KOPT-K1 (cell line): ENCODE data around the gene CYP2B6.
"Not testable (repeated sequence)": the region's sequence is repeated elsewhere in the genome, so short reads cannot be mapped to it uniquely, and the experiment has no call there.

Experiments
- H3K27ac ChIP-seq: fragments of 200-600 bp; sonication (generic); 2 replicates; pipeline ENCODE4 v1.5.1; 2016; ENCODE audit warnings: antibody characterized with exemption, mild to moderate bottlenecking, low read depth, low read length; ENCODE audit not compliant: poor library complexity, severe bottlenecking
- H3K36me3 ChIP-seq: fragments of 200-600 bp; sonication (generic); 2 replicates; pipeline ENCODE4 v1.5.1; 2017; ENCODE audit warnings: antibody characterized with exemption, mild to moderate bottlenecking, low read length, moderate library complexity; ENCODE audit not compliant: insufficient read depth
- H3K9me3 ChIP-seq: fragments of 200-600 bp; sonication (generic); 2 replicates; pipeline ENCODE4 v1.5.1; 2017; ENCODE audit warnings: antibody characterized with exemption, low read length, mild to moderate bottlenecking; ENCODE audit not compliant: insufficient read depth, poor library complexity, severe bottlenecking

Gene CYP2B6

DNA sequence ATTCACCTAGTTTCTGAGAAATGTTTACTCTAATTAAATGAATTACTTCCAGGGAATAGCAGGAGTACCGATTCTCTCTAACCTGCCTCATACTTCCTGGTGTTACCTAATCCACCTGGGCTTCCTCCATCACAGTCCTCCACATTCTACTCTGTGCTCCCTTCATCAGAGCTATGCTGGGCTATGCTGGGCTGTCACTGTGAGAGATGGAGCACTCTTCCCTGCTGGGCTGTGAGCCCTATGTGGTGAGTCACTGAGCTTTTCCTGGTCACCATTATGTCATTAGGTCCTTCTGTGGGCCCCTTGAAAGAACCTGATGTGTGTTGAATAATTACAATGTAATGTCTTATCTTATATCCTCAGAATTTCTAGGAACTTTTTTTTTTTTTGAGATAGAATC lies 54.0 kb downstream of the CYP2B6 start:
- H3K27ac ChIP-seq, H3K9me3 ChIP-seq, H3K36me3 ChIP-seq: not testable (repeated sequence)

DNA sequence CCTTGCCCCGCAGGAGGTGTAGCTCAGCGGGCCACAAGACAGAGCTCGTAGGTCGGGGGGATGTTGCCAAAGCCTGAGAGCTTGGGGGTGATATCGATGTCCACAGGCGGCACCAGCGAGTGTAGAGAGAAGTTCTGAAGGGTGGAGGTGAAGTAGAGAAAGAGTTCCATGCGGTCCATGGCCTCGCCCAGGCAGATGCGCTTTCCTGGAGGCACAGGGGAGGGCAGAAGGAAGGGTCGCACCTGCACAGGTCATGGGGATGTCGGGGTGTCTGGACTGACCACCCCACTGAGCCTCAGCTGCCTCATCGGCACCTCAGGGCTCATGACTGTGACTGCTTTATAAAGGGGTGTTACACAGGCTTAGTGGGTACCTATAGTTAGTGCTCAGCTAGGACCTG lies 59.3 kb downstream of the CYP2B6 start:
- Histone ChIP-seq H3K9me3 (no peaks in the 10 kb centered on the region), H3K27ac (no peak overlapping the region), H3K36me3 (no peaks in the 10 kb centered on the region)

DNA sequence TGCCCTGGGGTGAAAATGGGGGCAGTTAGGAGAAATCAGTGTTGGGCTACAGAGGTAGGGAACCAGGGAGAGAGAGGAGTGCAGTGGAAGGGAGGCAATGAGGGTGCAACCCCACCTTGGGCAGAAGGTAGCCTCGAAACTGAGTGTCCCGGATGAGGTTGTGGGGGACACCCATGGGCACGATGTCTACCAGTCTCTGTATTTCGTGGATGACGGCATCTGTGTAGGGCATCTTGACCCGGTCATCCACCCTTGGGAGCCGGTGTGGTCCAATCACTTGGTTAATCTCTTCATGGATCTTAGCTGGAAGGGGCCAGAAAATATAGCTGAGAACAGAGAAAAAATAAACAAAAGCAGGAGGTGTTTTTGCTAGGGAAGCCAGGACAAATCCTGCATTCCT lies 61.1 kb downstream of the CYP2B6 start:
- not testable (repeated sequence) for H3K9me3 ChIP-seq, H3K36me3 ChIP-seq, H3K27ac ChIP-seq

DNA sequence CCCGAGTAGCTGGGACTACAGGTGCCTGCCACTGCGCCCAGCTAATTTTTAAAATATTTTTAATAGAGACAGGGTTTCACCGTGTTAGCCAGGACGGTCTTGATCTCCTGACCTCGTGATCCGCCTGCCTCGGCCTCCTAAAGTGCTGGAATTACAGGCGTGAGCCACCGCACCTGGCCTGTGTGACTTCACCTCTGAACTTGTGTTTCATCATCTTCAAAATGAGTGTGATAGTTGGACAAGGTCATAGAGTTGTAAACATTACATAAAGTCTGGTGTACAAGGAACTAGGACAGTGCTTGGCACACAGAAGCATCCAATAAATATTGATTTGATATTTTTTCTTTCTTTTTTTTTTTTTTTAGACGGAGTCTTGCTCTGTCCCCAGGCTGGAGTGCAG lies 62.2 kb downstream of the CYP2B6 start:
- H3K9me3 ChIP-seq, H3K27ac ChIP-seq, H3K36me3 ChIP-seq: not testable (repeated sequence)

DNA sequence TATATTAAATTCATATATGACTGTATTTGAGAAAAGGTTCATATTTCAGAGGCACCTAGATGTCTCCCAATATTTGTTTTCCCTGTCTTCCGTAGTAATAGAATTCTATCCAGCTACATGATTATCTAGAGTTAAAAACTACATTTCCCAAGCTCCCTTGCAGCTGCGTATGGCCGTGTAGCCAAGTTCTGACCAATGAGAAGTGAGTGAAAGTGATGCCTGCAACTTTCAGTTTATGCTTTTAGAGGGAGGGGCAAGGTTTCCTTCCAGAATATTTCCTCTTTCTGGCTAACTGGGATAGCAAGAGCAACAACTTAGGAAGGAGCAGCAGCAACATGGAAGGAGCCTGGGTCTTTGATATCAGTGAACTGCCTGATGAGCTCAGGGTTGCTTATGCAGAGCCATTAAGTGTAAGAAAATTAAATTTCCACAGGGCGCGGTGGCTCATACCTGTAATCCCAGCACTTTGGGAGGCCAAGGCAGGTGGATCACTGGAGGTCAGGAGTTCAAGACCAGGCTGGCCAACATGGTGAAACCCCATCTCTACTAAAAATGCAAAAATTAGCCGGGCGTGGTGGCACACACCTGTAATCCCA lies 74.0 kb downstream of the CYP2B6 start:
- Histone ChIP-seq H3K36me3 (no peaks in the 10 kb centered on the region), H3K27ac (no peak overlapping the region), H3K9me3 (no peaks in the 10 kb centered on the region)
